IMR-90 (cell line): Measurements from ENCODE around the gene SLC22A31. TPM values are rescaled to one million over a fixed set of nuclear protein-coding genes. Genes with fewer than 3 reads are reported as not detected.

Source experiments
- ATAC-seq: fragments of 200-7000 bp; cut with Tn5 transposase; 2 replicates; pipeline ENCODE4 v1.9.1; 2020; ENCODE audit warnings: low read depth, mild to moderate bottlenecking, moderate library complexity
- BruUV-seq: library from RNA; stranded (reverse); fragments of 400-500 nt; replicated peaks from 2 replicates; lab custom pipeline; 2021; lab: Mats Ljungman, UMichigan
- CTCF ChIA-PET: fragments of 300-600 bp; formaldehyde crosslinking; extraction: SDS; loops from one replicate; lab custom pipeline; 2021; ENCODE audit warnings: antibody characterized with exemption; lab: Yijun Ruan, JAX
- POLR2A ChIA-PET: fragments of 300-600 bp; sonication (Branson Sonifier 250); formaldehyde crosslinking; loops from one replicate; lab custom pipeline; 2022; ENCODE audit warnings: antibody characterized with exemption; ENCODE audit not compliant: unreplicated experiment; lab: Charles Lee
- DNase-seq: peaks from one replicate; pipeline ENCODE4 v3.0.0; 2013
- H2AFZ ChIP-seq: replicated peaks from 2 replicates; pipeline ENCODE3; 2013; ENCODE audit warnings: low read length, mild to moderate bottlenecking; ENCODE audit not compliant: poor library complexity
- H2AK5ac ChIP-seq: 2 replicates; pipeline ENCODE4 v1.6.1; 2013; ENCODE audit warnings: low read depth, low read length, inconsistent platforms
- H2AK9ac ChIP-seq: replicated peaks from 2 replicates; pipeline ENCODE3; 2013; ENCODE audit warnings: mild to moderate bottlenecking, low read depth, low read length, moderate library complexity; ENCODE audit not compliant: poor library complexity
- H2BK120ac ChIP-seq: 2 replicates; pipeline ENCODE4 v1.6.1; 2013; ENCODE audit warnings: low read depth, low read length, inconsistent platforms
- H2BK15ac ChIP-seq: 3 replicates; pipeline ENCODE4 v1.6.1; 2013; ENCODE audit warnings: low read depth, low read length, inconsistent platforms
- H2BK20ac ChIP-seq: 2 replicates; pipeline ENCODE4 v1.6.1; 2013; ENCODE audit warnings: low read depth, mild to moderate bottlenecking, inconsistent platforms, low read length, moderate library complexity
- H2BK5ac ChIP-seq: 2 replicates; pipeline ENCODE4 v1.6.1; 2013; ENCODE audit warnings: mild to moderate bottlenecking, low read depth, low read length, inconsistent platforms; ENCODE audit not compliant: poor library complexity, severe bottlenecking
- H3K14ac ChIP-seq: replicated peaks from 2 replicates; pipeline ENCODE4 v1.6.1; 2013; ENCODE audit warnings: low read depth, low read length, inconsistent platforms
- H3K18ac ChIP-seq: 2 replicates; pipeline ENCODE4 v1.6.1; 2013; ENCODE audit warnings: low read depth, low read length, control low read depth
- H3K23ac ChIP-seq: 2 replicates; pipeline ENCODE4 v1.6.1; 2013; ENCODE audit warnings: low read depth, low read length, inconsistent platforms
- H3K27ac ChIP-seq: 2 replicates; pipeline ENCODE4 v1.5.1; 2013; ENCODE audit warnings: mild to moderate bottlenecking, control low read depth, low read length; ENCODE audit not compliant: insufficient read depth
- H3K27me3 ChIP-seq: 2 replicates; pipeline ENCODE4 v1.6.1; 2013; ENCODE audit warnings: low read length; ENCODE audit not compliant: control insufficient read depth, insufficient read depth
- H3K36me3 ChIP-seq: 2 replicates; pipeline ENCODE4 v1.6.1; 2013; ENCODE audit warnings: low read length, mixed read lengths; ENCODE audit not compliant: control insufficient read depth, insufficient read depth
- H3K4ac ChIP-seq: 2 replicates; pipeline ENCODE4 v1.6.1; 2013; ENCODE audit warnings: low read depth, low read length, inconsistent platforms
- H3K4me1 ChIP-seq: 2 replicates; pipeline ENCODE4 v1.6.1; 2013; ENCODE audit warnings: low read length, mixed read lengths; ENCODE audit not compliant: control insufficient read depth, insufficient read depth
- H3K4me2 ChIP-seq: 2 replicates; pipeline ENCODE4 v1.6.1; 2013; ENCODE audit warnings: low read depth, mild to moderate bottlenecking, control low read depth, low read length, moderate library complexity
- H3K4me3 ChIP-seq: 2 replicates; pipeline ENCODE4 v1.5.1; 2013; ENCODE audit warnings: low read depth, mild to moderate bottlenecking, control low read depth, low read length, moderate library complexity; ENCODE audit not compliant: insufficient read depth
- H3K56ac ChIP-seq: 2 replicates; pipeline ENCODE4 v1.6.1; 2013; ENCODE audit warnings: low read length, inconsistent platforms; ENCODE audit not compliant: insufficient read depth; ENCODE audit errors: extremely low read depth
- H3K79me1 ChIP-seq, 2 experiments: 2 replicates each; pipeline ENCODE4 v1.6.1; 2013; ENCODE audit warnings: low read length in 2 of 2, inconsistent platforms in 1 of 2, low read depth in 1 of 2
- H3K9ac ChIP-seq: 2 replicates; pipeline ENCODE4 v1.6.1; 2013; ENCODE audit warnings: low read depth, low read length, control low read depth
- H3K9me1 ChIP-seq: 2 replicates; pipeline ENCODE4 v1.6.1; 2013; ENCODE audit warnings: low read length, inconsistent platforms; ENCODE audit not compliant: insufficient read depth
- H3K9me3 ChIP-seq: 2 replicates; pipeline ENCODE4 v1.6.1; 2013; ENCODE audit warnings: low read length; ENCODE audit not compliant: control insufficient read depth, insufficient read depth
- H4K20me1 ChIP-seq: 2 replicates; pipeline ENCODE4 v1.6.1; 2013; ENCODE audit warnings: low read length, inconsistent platforms; ENCODE audit not compliant: insufficient read depth
- H4K5ac ChIP-seq: 2 replicates; pipeline ENCODE4 v1.6.1; 2013; ENCODE audit warnings: mild to moderate bottlenecking, low read depth, low read length, control low read depth
- H4K8ac ChIP-seq, 2 experiments: 2 replicates each; pipeline ENCODE4 v1.6.1; 2013; ENCODE audit warnings: low read depth in 2 of 2, low read length in 2 of 2, control low read depth in 1 of 2, inconsistent platforms in 1 of 2
- H4K91ac ChIP-seq: 2 replicates; pipeline ENCODE4 v1.6.1; 2013; ENCODE audit warnings: low read depth, low read length, inconsistent platforms; ENCODE audit not compliant: insufficient read depth
- BHLHE40 ChIP-seq: fragments of 150-350 bp; IDR thresholded peaks from 2 replicates; pipeline ENCODE4 v1.6.1; 2016; ENCODE audit warnings: mild to moderate bottlenecking, low read depth, low read length
- CEBPB ChIP-seq: IDR thresholded peaks from 2 replicates; pipeline ENCODE4 v1.6.1; 2012; ENCODE audit warnings: low read depth, low read length, improper control_type of control experiment
- CHD1 ChIP-seq: IDR thresholded peaks from 2 replicates; pipeline ENCODE4 v1.6.1; 2012; ENCODE audit warnings: low read depth, low read length, improper control_type of control experiment
- CTCF ChIP-seq: conservative IDR thresholded peaks from 2 replicates; pipeline ENCODE4 v1.5.1; 2012; ENCODE audit warnings: mild to moderate bottlenecking, low read depth, low read length, improper control_type of control experiment
- ELK1 ChIP-seq: fragments of 150-350 bp; IDR thresholded peaks from 2 replicates; pipeline ENCODE4 v1.6.1; 2016; ENCODE audit warnings: low read depth, mild to moderate bottlenecking, low read length, moderate library complexity, borderline replicate concordance
- FOS ChIP-seq: fragments of 150-350 bp; IDR thresholded peaks from 2 replicates; pipeline ENCODE4 v1.6.1; 2016; ENCODE audit warnings: low read depth, low read length
- MAFK ChIP-seq: IDR thresholded peaks from 2 replicates; pipeline ENCODE4 v1.6.1; 2012; ENCODE audit warnings: low read depth, low read length, improper control_type of control experiment
- MAZ ChIP-seq: IDR thresholded peaks from 2 replicates; pipeline ENCODE4 v1.6.1; 2012; ENCODE audit warnings: low read depth, mild to moderate bottlenecking, low read length, improper control_type of control experiment, moderate library complexity, borderline replicate concordance
- MXI1 ChIP-seq: IDR thresholded peaks from 2 replicates; pipeline ENCODE4 v1.6.1; 2012; ENCODE audit warnings: low read depth, mild to moderate bottlenecking, low read length, moderate library complexity, borderline replicate concordance
- NFE2L2 ChIP-seq: fragments of 150-350 bp; IDR thresholded peaks from 2 replicates; pipeline ENCODE4 v1.6.1; 2016; ENCODE audit warnings: low read depth, mild to moderate bottlenecking, low read length
- POLR2A ChIP-seq: IDR thresholded peaks from 2 replicates; pipeline ENCODE4 v1.6.1; 2012; ENCODE audit warnings: mild to moderate bottlenecking, low read depth, low read length
- RCOR1 ChIP-seq: IDR thresholded peaks from 2 replicates; pipeline ENCODE4 v1.6.1; 2012; ENCODE audit warnings: mild to moderate bottlenecking, low read length, improper control_type of control experiment; ENCODE audit not compliant: insufficient replicate concordance
- RFX5 ChIP-seq: IDR thresholded peaks from 2 replicates; pipeline ENCODE4 v1.8.0; 2012; ENCODE audit warnings: low read depth, mild to moderate bottlenecking, low read length, moderate library complexity
- SMC3 ChIP-seq: fragments of 150-350 bp; IDR thresholded peaks from 2 replicates; pipeline ENCODE4 v1.6.1; 2016; ENCODE audit warnings: low read depth, mild to moderate bottlenecking, antibody characterized with exemption, low read length, moderate library complexity
- USF2 ChIP-seq: fragments of 150-350 bp; IDR thresholded peaks from 2 replicates; pipeline ENCODE4 v1.6.1; 2017; ENCODE audit warnings: mild to moderate bottlenecking, antibody characterized with exemption, low read length, low read depth
- WGBS, 2 experiments: methylation state at CpG; one replicate each; pipeline versions ENCODE4 v1.1.5 to v1.1.7; 2013; ENCODE audit warnings: missing lambda C conversion rate in 2 of 2; ENCODE audit not compliant: insufficient read length in 1 of 2; ENCODE audit errors: extremely low coverage in 2 of 2; 5-methylcytosine and 5-hydroxymethylcytosine counted together
- dilution Hi-C: fragments of 300-500 bp; cut with HindIII; formaldehyde crosslinking; loops from one replicate; pipeline ENCODE4 v1.14.3; 2018; ENCODE audit warnings: low sequenced_read_pairs; ENCODE audit not compliant: unreplicated experiment
- in situ Hi-C: fragments of 300-500 bp; cut with MboI; formaldehyde crosslinking; loops from 3 replicates; pipeline ENCODE4 v1.14.3; 2019; ENCODE audit warnings: low sequenced_read_pairs, inconsistent platforms, mixed read lengths
- intact Hi-C: fragments of 100-400 bp; cut with micrococcal nuclease; formaldehyde crosslinking; loops from 2 replicates; pipeline ENCODE4 v1.10.0; 2022
- polyA plus RNA-seq, 3 experiments: library from polyadenylated mRNA; depleted of rRNA; stranded (reverse); fragments of >200 nt; gene quantifications; 2 replicates each; pipeline ENCODE4 v1.2.3, GENCODE V29; 2012; ENCODE audit warnings: low replicate concordance in 1 of 3
- total RNA-seq: library from RNA; depleted of rRNA; stranded (reverse); fragments of >200 nt; gene quantifications from 2 replicates; pipeline ENCODE4 v1.2.3, GENCODE V29; 2012

Gene SLC22A31
- total and polyA plus RNA-seq, 2 of the 4 experiments (the other 2 are of a cell fraction), result 0.18 to 5.5 TPM

GRCh38 chr16:89217138-89217387 is 16.7 kb upstream of the SLC22A31 start:
- H2BK20ac ChIP-seq, result no peak overlapping the region
- peak overlapping the region; percentile 97 for H3K4ac ChIP-seq
- DNase-seq (no peak), ATAC-seq (no peak)
- dilution Hi-C loops (no loop called here), intact Hi-C loops (loop anchor here (2.0 to 5.0 kb wide), 2 partner anchors 360 to 405 kb away; partner anchors contain the start of genes APRT, GALNS and TRAPPC2L), in situ Hi-C loops (loop anchor here (10.0 kb wide), 1 partner anchor 282 kb away; no protein-coding TSS in a partner anchor)
- H3K79me1 ChIP-seq, result peaks cover 27 to 52% of the 10 kb centered on the region in 2 experiments
- peak overlapping the region; percentile 99 for H4K5ac ChIP-seq
- TF ChIP-seq CEBPB (no peak), RFX5 (no peak), NFE2L2 (no peak), FOS (no peak), RCOR1 (no peak), CHD1 (no peak), MXI1 (no peak), POLR2A (no peak), CTCF (no peak), ELK1 (no peak), MAFK (no peak), SMC3 (no peak), USF2 (no peak), BHLHE40 (no peak), MAZ (no peak)
- H3K9me3 ChIP-seq, result no peaks in the 10 kb centered on the region
- no peak overlapping the region for H2BK120ac ChIP-seq
- H4K91ac ChIP-seq, result 0 out of 2 replicates have a peak overlapping the region, but pooled peaks have one; percentile 90
- no peaks in the 10 kb centered on the region for H3K4me1 ChIP-seq
- H3K27me3 ChIP-seq, result no peaks in the 10 kb centered on the region
- peak overlapping the region; percentile 50 for H3K56ac ChIP-seq
- peak overlapping the region; percentile 87 for H2AK9ac ChIP-seq
- TSS peak; percentile 62 for BruUV-seq
- peaks cover 14% of the 10 kb centered on the region for H3K36me3 ChIP-seq
- H2AFZ ChIP-seq, result peak overlapping the region; percentile 100
- peak overlapping the region; percentile 98 for H3K9ac ChIP-seq
- CTCF ChIA-PET, result no interaction called here
- H3K4me2 ChIP-seq, result peak overlapping the region; percentile 89
- H2BK5ac ChIP-seq, result peak overlapping the region; percentile 95
- no peak overlapping the region; the same call in 1 of the 2 replicates for H3K18ac ChIP-seq
- H3K27ac ChIP-seq, result peak overlapping the region; percentile 99
- no peak overlapping the region for H2BK15ac ChIP-seq
- H3K23ac ChIP-seq, result peak overlapping the region; percentile 82; the same call in 1 of the 2 replicates
- H3K4me3 ChIP-seq, result peak overlapping the region; percentile 98
- POLR2A ChIA-PET, result no interaction called here
- H4K8ac ChIP-seq, result peak overlapping the region; percentile 76 to 100
- peak overlapping the region; percentile 98; the same call in 1 of the 2 replicates for H3K14ac ChIP-seq
- H3K9me1 ChIP-seq, result peaks cover 3% of the 10 kb centered on the region; the same call in 1 of the 2 replicates
- H4K20me1 ChIP-seq, result peaks cover 3% of the 10 kb centered on the region; the same call in 1 of the 2 replicates
- H2AK5ac ChIP-seq, result 0 out of 2 replicates have a peak overlapping the region, but pooled peaks have one; percentile 57
- WGBS, 2 experiments, result 0% methylated on average over 10 of the region's 11 CpGs; no CpG with 5 or more reads in 1 of the 2 experiments
